Panc1 (cell line): Measurements from ENCODE around the gene ERFL.

ENCODE experiments used
- CTCF ChIP-seq: fragments of 450-650 bp; IDR thresholded peaks from 2 replicates; pipeline ENCODE4 v1.5.1; 2017; ENCODE audit warnings: mild to moderate bottlenecking
- POLR2AphosphoS5 ChIP-seq: IDR thresholded peaks from 2 replicates; pipeline ENCODE4 v1.6.1; 2012; ENCODE audit warnings: mild to moderate bottlenecking, low read depth, low read length, moderate library complexity

GRCh38 chr19:41969772-41970458 is 41.7 kb upstream of the ERFL start:
- no peak for TF ChIP-seq CTCF
- TF ChIP-seq POLR2AphosphoS5, result no peak
